Measurements from ENCODE around the gene CHAF1A. TPM values are rescaled to one million over a fixed set of nuclear protein-coding genes. Genes with fewer than 3 reads are reported as not detected.

Gene CHAF1A
- total RNA-seq, 1 donor from 2014 or later: 13.0 TPM

GRCh38 chr19:4441994-4442818 is 39.8 kb downstream of the CHAF1A start:
- DNase-seq (ENCODE audit: low spot score): no peak

DNA sequence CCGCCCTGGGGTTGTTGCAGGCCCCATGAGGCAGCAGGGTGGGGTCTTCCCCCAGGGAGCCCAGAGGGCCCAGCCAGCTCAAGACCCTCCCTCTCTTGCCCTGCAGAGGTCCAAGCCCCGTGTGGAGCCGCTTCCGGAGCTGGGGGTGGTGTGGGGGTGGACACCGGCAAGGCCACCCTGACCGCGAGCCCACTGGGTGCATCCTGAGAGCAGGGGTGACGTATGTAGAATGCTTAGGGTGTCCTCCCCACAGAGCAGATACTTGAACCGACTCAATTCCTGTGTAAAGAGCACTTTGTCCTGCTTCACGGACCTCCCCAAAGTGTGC is 40.3 kb downstream of the CHAF1A start:
- no peak for DNase-seq (ENCODE audit: low spot score)

GRCh38 chr19:4443188-4443587 is 40.7 kb downstream of the CHAF1A start:
- no peak for DNase-seq (ENCODE audit: low spot score)

DNA sequence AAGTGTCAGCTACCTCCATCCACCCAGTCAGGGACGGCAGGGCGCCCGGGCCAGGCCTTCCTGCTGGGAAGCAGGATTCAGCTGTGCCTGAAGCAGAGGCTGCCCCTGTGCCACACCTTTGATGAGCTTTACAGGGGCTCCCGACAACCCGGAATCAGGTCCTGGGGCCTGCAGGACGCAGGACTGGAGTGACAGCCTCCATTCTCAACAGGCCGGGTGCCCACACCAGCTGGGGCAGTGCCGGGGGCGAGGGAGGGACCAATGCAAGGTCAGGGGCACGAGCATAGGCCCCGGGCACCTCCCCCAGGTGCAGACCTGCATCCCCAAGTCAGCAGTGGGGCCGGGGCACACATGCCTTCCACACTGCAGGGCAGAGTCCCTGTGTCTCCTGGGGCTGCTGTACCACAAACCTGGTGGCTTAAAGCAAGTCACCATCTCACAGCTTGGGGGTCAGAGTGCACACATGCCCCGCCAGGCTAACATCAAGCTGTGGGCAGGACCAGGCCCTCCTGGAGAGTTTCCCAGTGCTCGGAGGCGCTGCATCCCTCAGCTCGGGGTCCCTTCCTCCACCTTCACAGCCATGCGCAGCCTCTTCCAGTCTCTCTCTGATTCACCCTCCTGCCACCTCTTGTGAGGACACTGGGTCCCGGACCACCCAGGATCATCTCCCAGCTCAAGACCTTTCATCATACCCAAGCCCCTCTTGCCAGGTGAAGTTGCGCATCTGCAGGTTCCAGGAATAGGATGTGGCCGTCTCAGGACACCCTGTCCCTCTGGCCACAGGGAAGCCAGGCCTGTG is 41.7 kb downstream of the CHAF1A start:
- no peak for DNase-seq (ENCODE audit: low spot score)

DNA sequence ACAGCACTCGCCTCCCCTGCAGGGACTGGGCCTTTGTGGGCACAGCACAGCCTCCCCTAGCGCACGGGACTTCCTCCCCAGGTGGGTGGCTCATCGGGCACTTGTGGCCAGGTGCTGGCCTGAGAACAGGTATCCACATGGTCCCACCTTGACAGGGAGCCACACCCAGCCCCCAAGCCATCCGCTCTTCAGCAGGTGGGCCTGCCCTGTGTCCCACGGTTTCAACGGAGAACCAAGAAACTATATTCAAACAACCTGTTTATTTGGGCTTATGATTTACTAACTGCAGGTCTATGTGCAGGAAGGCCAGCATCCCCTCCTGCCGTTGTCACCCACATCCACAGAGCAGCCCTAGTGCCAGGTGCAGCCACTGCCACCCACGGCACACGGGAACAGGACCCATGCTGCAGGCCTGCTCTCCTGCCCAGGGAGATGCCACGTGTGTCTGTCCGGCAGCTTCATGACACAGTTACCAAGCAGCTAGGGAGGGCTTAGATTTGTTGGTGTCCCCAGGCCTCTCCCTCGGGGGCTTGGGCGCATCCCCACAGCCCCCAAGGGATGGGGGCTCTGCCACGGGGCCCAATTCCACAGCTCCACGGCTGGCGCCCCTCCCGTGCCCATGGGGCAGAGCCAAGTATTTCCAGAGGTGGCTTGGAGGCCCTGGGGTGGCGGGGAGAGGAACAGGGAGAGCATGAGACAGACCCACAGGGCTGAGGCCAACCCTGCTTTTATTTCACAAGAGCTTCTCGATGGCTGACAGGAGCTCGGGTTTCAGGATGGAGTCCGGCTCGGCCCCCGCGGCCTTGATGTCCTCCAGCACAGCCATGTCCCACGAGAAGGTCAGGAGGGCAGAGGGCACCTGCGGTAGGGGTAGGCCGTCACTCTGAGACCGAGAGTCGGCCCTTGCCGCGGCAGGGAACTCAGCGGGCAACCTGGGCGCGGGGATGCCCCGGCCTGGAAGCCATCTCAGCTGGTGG is 42.6 kb downstream of the CHAF1A start:
- DNase-seq (ENCODE audit: low spot score): no peak

DNA sequence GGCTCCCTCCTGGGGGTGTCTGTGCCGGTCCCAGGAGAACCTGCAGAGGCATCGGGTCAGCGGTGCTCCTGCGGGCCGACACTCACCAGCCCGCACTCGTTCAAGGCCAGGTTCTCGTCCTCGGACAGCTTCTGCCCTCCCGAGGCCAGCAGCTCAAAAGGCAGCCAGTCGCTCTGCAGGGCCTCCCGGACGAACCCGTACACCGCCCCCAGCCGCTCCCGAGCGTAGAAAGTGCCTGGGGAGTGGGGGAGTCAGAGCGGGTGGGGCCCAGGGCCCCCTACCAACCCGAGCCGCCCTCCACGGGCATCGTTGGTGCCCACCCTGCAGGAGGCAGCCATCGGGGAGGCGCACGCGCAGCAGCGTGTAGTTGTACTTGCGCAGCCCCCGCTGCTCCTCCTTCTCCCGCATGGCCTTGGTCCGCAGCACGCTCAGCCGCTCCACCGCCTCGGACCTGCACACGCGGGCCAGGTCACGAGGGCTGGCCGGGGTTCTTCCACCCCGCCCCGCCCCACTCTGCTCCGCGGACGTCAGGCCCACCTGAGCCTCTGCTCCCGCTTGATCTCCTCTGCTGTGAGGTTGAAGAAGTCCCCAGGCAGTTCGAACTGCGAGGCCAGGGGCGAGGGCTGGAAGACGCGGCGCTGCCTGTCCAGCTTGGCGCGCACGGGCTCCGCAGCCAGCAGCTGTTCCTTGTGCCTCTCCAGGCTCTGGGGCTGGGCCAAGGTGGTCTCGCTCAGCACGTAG is 43.7 kb downstream of the CHAF1A start:
- no peak for DNase-seq (ENCODE audit: low spot score)

DNA sequence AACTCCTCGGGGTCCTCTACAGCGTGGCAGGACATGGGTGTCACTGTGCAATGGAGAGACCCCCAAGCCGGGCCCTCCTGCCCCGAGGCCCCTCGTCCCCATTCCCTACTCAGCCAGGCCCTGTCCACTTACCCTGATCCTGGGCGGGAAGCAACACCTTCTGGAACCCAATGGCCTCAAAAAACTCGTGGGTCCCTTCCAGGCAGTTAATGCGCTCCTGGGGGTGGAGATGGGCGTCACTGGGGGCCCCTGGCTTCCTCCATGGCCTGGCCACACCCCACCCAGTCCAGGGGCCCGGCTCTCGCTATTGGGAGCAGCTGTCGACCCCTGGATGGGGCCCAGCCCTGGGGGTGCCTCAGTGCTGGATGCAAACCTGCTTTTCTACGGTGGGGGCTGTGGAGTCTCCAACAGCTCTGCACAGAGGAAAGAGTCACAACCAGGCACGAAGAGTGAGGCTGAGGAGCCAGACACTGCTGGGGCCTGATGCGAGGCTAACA is 44.3 kb downstream of the CHAF1A start:
- no peak for DNase-seq (ENCODE audit: low spot score)

- no peak for DNase-seq (ENCODE audit: low spot score)
Measured at GRCh38 chr19:4447327-4448146, 45.1 kb downstream of the CHAF1A start.

DNA sequence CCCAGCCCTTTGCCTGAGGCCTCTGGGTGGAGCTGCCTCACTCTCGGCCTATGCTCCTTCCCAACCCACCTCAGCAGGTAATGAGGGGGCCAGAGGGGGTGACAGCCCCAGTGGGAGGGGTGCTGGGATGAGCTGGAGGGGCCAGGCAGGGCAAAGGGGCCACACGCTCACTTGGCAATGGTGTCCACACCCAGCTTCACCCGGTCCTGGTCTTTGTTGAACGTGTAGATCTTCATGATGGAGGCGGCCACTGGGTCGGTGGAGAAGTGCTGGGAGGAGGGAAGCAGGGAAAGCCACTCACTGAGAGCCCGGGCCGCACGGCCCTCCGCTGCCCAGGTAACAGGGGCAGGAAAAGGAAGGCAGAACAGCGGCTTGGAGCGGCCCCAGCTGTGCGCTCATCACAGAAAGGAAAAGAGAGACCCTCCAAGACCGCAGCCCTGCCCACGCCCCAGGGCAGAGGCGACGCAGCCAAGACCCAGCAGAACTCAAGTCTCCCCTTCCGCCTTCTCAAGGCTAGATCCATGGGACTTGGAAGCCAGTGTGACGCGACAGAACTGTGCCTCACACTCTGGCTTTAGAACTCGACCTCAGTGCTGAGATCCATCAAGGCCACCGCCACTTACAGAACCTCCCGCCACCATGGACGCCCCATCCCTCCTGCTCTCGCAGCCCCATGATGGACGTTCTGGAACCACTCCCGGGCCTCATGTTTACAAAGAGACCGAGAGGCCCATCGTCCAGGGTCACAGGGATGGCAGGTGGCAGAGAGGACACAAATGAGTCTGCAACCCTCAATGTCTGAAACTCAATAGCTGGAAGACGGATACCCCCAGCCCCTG is 45.9 kb downstream of the CHAF1A start:
- DNase-seq (ENCODE audit: low spot score): no peak

DNA sequence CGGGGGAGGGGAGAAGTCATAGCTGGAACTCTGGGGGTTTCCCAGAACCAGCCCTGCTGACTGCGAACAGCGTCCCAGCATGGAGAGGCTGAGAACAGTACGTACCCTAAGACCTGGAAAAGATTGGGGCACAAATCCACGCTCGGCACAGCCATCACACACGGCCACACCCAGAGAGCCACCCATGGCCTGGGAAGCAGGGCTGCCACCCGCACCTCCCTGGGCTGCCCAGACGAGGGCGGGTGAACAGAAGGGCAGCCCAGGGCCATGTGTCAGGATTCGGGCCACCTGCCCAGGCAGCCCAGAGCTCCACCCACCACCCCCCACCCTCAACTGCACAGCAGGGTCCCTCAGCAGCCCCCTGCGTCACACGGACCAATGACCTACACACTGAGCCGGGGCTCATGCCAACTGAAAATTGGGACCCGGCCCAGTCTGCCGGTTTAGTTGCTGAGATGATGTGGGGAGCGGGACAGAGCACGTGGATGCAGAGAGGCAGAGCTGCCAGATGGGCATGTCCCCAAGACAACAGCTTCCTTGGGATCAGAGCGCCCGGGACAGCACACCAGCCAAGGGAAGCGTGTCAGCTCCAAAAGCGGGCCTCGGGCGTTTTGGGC is 46.7 kb downstream of the CHAF1A start:
- no peak for DNase-seq (ENCODE audit: low spot score)

DNA sequence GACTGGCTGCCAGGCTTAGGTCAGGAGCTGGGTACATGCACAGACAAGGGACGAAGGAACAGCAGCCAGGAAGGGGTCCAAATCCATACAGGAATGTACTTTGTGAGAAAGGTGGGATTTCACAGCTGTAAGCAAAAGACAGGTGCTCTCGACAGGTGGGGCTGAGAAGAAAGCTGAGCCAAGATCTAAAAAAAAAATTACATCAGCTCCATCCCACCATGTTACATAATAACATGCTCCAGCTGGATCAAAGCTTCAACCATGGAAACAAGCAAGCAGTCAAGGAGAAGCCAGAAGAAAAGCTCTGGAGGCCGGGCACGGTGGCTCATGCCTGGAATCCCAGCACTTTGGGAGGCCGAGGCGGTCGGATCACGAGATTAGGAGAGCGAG is 47.2 kb downstream of the CHAF1A start:
- no peak for DNase-seq (ENCODE audit: low spot score)

DNA sequence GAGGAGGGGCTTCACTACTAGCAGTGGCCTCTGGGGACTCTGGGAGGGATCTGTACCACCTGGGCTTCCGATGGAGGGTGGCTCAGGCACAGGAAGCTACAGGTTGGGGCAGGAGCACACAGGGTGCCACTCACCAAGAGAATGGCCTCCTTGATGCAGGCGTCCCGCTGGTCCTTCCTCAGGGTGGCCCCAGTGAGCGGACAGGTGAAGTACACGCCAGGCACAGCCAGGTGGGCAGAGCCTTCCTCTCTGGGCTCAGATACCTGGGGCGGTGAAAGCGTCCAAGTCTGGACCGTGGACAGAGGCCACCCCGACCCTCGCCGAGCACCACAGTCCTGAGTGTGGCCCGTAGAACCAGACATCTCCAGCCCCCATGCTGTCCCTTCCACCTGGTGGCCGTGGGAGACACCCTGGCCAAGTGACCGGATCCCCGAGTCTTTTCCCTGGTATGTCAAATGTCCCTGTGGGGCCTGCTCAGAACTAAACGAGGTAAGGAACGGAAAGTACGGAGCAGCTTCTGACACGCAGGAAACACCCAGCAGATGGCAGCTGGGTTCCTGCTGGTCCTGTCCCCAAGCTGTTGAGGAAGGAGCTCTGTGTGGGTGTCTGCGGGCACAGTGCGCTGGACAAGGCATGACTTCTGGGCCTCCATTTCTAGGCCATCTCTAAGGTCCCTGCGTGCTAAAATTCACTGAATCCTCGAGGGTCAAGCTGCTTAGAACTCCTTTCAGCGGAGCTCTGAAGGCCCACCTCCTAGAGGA is 50.0 kb downstream of the CHAF1A start:
- DNase-seq (ENCODE audit: low spot score): no peak

DNA sequence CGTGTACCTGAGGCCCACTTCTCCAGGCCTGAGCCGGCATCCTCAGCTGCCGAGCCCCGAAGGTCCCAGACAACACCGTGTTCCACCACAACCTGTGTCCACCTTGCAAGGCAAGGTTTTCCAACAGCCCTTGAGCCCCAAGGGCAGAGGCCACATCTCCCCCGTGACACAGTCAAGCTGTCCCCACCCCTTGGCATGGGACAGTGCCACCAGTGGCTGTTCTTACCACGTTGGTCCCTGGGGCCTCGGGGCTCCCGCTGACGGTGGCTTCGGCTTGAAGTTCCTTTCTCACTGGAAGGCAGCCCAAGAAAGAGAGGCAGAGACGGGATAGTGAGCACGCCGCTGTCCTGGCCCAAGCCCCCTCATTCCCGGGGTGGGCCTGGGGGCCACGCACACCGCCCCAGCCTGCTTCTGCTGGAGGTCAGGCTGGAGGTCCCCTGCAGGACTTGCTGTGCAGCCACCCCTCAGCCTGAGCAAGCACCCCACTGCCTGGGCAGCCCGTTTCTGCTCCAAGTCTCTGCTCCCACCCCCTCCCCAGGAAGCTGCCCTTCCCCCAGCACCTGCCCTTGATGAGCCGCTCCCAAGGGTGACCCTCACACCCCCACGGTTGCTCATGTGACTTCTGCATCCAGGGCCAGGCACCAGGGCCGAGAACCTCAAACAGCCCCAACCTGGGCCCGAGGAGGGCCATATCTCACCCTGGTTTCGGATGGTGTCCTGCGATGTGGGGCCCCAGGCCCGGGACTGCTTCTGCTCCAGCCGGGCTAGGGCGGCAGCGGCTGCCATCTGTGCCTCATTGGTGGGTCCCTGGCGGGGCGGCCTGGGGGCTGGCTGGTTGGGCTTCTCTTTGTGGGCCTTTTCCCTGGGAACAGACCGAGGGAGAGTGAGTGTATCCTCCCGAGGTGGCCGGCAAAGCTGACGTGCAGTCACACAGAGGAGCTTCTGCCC is 51.1 kb downstream of the CHAF1A start:
- DNase-seq (ENCODE audit: low spot score): no peak

DNA sequence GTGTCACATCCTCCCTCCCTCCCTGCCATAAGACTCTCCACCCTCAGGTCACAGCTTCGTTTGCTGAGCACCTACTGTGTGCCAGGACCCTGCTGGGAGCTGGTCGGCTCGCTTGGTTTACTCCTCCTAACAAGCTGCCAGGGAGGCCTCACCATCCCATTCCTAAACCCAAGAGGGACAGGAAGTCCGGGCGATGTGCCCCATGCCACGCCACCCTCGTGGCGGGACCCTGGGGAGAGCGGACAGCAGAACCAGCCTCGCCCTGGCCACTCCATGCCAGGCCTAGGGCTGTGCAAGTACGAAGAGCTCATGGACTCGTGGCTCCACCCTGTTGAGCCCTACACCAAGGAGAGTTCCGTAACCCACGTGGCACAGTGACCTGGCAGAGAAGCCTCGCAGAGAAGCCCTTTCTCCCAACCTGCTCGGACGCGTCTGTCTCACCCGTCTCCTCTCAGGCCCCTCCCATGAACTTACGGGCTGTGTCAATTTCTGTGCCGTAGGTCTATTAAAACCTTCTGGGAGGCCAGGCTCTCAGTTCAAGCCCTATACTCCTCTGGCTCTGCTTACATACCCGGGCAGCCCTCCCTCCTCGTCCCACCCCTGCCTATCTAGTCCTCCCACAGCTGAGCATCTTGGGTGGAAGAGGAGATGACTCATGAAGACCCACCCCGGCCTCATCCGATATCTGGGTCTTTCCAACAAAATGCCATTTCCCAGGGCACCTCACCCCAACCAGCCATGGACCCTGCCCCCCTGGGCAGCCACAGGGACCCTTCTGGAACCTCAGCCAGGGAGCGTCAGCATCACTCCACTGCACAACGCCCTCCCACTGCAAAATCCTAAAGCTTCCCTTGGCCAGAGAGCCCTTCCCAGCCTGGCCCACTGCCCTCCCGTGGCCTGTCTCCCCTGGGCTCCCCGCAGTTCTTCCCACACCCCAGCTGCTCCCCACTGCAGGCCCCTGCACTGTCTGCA is 52.6 kb downstream of the CHAF1A start:
- peak; percentile 94 for DNase-seq (ENCODE audit: low spot score)

DNA sequence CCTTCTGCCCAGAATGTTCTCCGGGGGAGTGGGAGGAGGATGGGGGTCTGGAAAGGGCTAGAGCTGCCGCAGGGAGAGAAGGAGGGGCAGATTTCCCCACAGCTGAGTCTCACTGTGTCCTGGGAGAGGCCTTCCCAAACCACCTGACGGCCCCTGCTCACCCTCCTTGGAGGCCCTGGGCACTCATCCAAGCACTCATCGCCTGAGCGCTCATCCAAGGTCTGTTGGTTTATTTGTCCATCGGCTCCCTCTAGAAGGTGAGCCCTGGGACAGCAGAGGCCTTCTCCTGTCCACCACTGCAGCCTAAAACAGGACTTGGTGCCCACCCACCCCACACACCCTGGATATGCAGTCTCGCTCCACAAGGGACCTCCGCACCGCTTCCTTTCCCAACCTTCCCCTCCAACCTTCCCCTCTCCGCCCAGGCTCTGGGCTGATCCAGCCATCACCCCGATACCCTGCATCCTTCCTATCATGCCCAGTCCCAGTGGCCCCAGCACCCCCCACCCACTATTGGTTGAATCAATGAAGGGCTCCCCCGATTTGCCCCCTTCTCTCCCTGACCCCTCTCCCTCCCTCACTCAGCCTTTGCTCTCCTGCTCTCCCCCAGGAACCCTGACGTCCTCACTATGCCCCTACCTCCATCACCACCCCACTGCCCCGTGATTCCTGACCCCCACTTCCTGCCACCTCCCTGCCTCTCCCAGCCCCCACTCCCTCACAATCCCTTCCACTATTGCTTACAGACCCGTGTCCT is 53.5 kb downstream of the CHAF1A start:
- peak; percentile 86 for DNase-seq (ENCODE audit: low spot score)
